GM08714 (cell line): ENCODE measurements around the gene COMMD4.
A peak's percentile ranks its signal among the peaks of the same experiment; 100 is the strongest.
"Not testable (repeated sequence)": the region's sequence is repeated elsewhere in the genome, so short reads cannot be mapped to it uniquely, and the experiment has no call there.

Experiments
- H3K4me3 ChIP-seq: fragments of 200-500 bp; sonication (Bioruptor generic); 2 replicates; pipeline ENCODE4 v1.5.1; 2014; ENCODE audit warnings: mild to moderate bottlenecking, low read length, inconsistent platforms
- ZNF274 ChIP-seq: IDR thresholded peaks from 2 replicates; pipeline ENCODE4 v1.6.1; 2012; ENCODE audit warnings: mild to moderate bottlenecking, low read depth, low read length

The COMMD4 gene

DNA sequence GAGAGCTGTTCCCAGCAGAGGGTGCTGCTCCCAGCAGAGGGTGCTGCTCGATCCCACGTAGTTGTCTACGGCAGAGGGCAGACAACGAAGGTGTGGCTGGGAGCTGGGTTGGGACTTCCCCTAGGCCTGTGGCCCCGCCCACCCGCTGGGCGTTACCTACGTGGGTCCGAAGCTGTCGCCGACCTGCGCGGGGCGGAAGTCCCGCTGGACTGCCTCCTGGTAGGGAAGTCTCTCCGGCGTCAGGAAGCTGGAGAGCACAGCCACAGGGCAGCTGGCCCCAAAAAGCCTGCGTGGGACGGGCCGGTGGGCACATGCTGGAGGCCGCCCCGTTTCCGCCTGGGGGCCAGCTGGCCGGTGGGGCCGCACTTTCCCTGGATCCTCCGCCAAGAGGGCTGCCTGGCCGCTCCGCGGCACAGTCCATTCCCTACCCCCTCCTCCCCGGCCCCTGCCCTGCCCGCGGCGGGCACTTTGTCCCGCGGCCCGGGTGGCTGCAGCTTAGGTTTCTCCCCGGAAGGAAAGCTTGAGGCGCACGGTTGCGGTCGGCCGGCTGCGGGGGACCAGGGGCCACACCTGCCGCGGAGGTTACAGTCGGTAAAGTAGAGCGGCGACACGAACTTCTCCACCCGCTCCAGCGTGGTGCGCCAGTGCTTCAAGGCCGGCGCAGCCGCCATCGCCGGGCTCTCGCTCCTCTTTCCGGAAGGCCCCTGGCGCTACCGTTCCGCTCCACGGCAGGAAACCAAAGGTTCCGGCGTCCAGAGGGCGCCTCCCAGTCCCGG is 32.2 kb downstream of the COMMD4 start, which contains the start of gene MAN2C1:
MAN2C1 (minus strand) TSS at position 695 of the 776 bp plus-strand sequence; CDS start at position 671, 24 bp downstream.
- TF ChIP-seq ZNF274 = no peak
- H3K4me3 ChIP-seq = peak within 1 kb of the TSS; percentile 94

DNA sequence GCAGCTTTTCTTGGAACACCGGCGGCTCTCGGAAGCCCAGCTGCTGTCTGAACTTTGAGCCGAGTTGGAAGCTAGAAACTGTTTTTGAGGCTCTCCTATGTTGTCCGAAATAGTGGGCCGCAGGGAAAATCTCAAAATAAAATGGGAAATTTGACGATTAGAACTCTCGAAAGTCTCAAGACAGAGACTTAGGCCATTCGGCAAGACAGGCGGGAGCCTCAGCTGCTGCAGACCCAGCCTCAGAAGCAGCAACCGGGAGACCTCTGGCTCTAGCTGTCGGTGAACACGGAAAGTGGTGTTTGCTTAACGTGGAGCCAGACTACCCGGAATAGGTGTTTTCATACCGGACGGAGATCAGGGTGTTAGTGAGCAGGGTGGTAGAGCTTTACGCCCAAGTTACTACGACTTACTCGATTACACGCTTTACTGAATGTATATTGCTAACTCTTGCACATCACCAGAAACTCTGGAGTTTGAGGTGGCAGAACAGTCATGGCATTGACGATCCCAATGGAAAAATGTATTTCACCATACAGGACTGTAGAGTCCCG is 32.9 kb downstream of the COMMD4 start:
- H3K4me3 ChIP-seq = peak overlapping the region; percentile 94
- no peak for TF ChIP-seq ZNF274

DNA sequence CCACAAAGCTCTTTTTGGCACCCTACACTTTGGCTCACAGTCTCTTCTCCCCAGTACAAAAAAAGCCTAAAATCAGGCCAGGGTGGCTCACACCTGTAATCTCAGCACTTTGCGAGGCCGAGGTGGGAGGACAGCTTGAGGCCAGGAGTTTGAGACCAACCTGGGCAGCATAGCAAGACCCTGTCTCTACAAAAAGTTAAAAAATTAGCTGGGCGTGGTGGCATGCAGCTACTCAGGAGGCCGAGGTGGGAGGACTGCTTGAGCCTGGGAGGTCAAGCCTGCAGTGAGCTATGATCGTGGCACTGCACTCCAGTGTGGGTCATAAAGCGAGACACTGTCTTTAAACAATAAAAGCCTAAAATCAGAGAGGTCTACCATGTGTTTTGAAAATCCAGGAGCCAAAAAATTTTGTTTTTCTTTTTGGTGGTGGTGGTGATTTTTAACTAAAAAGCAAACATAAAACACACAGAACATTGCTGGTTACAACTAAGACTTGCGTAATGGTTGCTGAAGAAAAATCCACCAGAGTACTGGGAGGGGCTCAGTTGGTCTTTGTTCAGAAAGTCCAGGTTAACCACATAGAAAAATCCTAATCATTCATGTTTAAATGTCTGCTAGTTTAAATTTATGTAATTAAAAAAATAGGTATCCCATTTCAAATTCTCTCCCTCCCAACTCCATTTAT is 34.2 kb downstream of the COMMD4 start:
- no peak overlapping the region; the same call in 1 of the 2 replicates for H3K4me3 ChIP-seq
- TF ChIP-seq ZNF274 = no peak

DNA sequence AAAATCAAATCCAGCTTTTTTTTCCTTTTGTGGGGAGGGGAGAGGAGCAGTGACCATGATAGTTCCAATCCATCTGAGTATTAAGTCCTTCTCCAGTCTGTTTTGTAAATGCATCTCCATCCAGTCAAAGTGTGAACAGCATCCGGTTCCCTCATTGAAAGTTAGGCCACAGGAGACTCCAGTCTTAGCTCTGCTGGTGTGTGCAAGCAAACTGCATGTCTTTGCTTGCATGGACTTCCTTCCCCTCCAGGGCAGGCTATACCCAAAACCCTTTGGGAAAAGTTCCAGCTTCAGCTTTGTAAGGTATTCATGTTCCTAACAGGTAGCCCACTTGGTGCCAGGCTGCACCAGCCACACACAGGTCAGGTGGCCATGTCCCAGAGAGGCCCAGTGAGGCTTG is 35.6 kb downstream of the COMMD4 start:
- no peak overlapping the region for H3K4me3 ChIP-seq
- TF ChIP-seq ZNF274 = no peak

DNA sequence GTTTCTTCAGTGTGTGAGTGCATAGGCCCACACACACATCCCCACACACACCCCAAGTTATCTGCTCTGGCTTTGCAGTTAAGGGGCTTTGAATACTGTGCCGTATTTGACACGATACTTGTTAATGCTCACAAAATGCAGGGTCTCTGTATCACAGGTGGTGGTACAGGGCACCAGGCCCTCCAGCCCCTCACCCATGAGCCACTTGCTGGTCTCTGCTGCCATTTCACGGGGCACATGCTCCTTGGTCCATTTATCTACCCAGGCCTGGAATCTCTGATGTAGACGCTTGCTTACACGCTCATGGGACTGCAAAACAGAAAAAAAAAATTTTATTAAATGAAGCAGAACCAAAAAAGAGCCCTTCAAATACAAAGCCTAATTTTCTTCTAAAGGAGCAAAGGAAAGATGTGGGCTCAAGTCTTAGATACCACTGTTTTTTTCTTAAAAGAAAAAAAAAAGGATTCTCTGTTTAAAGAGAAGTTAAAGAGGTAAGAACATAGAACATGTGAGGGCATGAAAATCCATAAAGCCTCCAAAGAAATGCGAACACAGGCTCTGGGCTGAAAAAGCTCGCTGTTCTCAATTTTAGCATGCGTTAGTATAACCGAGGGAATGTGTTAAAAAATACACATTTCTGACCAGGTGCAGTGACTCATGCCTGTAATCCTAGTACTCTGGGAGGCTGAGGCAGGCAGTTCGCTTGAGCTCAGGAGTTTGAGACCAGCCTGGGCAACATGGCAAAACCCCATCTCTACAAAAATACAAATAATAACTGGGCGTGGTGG is 36.2 kb downstream of the COMMD4 start:
- TF ChIP-seq ZNF274 = no peak

DNA sequence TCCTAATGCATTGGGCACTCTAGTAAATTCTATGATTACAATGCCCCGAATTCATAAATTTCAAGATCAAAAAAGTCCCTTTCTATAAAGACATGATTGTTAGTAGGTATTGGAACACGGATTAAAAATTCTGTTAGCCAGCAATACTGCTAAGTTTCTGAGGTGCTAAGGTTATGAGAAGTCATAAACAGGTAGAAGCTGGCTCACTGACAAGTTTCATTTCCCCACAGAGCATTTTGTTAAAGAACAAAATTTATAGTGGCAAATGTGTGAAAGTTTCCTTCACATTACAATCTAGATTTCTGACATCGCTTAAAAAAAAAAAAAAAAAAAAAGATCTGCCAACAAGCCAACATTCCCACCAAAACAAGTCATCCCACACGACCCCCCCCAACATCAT is 44.9 kb downstream of the COMMD4 start:
- TF ChIP-seq ZNF274 = no peak
- no peak overlapping the region for H3K4me3 ChIP-seq

More for the DNA sequence above, 36.2 kb downstream of the COMMD4 start:
- H3K4me3 ChIP-seq = no peak overlapping the region

DNA sequence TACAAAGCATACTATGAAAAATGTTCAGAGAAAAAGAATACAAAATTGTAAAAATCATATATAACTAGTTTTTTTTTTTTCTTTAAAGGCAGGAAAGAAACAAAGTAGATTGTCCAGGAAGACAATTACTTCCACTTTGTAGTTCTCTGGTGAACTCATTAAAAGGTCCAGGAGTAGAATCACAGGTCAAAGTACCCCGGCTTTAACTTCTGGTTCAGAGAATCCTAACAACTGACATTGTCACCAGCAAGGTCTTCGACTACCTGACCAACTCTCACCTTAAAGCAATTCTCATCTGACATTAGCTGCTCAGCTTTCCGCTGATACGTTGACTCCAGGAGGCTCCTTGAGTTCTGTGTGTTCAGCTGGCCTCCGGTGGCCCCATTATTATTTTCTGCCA is 48.1 kb downstream of the COMMD4 start:
- not testable (repeated sequence) for H3K4me3 ChIP-seq
